ENCODE data around the gene ZNF616.

ZNF616 gene

GRCh38 chr19:52066258-52066863 is 73.4 kb downstream of the ZNF616 start:
- no peak overlapping the region for H3K4me3 ChIP-seq (ENCODE audit: low read depth, low read length)
- TF ChIP-seq CTCF (IDR thresholded peaks at IDR 0.05; ENCODE audit: low read depth, low read length) (no peak), MYC (IDR thresholded peaks at IDR 0.05; ENCODE audit: low read depth, low read length) (no peak), POLR2A (IDR thresholded peaks at IDR 0.05; ENCODE audit: extremely low read depth, insufficient read length) (no peak), MAX (IDR thresholded peaks at IDR 0.05; ENCODE audit: low read depth, low read length) (no peak)
- no peak for DNase-seq (ENCODE audit: low read depth)

- TF ChIP-seq POLR2A (IDR thresholded peaks at IDR 0.05; ENCODE audit: extremely low read depth, insufficient read length) = no peak
- no peak for TF ChIP-seq MAX (IDR thresholded peaks at IDR 0.05; ENCODE audit: low read depth, low read length)
- no peak for TF ChIP-seq CTCF (IDR thresholded peaks at IDR 0.05; ENCODE audit: low read depth, low read length)
- TF ChIP-seq MYC (IDR thresholded peaks at IDR 0.05; ENCODE audit: low read depth, low read length) = no peak
- no peak overlapping the region for H3K4me3 ChIP-seq (ENCODE audit: low read depth, low read length)
- no peak for DNase-seq (ENCODE audit: low read depth)
Observed at GRCh38 chr19:52065399-52065798, 74.3 kb downstream of the ZNF616 start.

Measured in NB4 (cell line).